ENCODE results near the gene SRSF10.
"Not testable (repeated sequence)": the region's sequence is repeated elsewhere in the genome, so short reads cannot be mapped to it uniquely, and the experiment has no call there.

SRSF10 gene

DNA sequence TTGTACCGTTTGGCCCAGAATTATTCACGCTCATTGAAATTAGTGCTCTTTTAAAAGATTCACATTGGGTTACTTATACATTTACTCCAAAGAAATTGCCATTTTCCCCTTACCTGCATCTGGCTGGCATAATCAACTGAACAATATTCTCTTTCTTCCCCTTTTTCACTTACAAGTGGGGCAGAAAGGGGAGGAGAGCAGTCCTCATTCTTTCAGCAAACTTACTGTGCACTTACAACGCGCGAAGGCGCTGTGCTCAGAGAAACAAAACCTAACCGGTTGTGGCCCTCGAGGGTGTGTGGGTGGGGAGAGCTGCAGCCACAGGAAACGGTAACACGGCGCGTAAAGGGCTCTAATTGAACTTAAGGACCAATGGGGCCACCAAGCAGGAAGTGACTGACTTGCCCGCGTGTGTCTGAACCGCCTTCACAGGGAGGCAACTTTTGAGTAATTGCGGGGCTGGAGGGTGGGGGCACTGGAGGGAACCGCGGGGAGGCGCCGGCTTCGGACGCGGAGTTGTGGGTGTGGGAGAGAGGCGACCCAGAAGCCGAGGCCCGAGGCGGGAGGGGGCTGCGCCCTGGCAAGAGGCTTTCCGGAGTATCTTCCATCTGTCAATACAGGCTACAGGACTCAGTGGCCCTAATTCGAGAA lies 21.2 kb downstream of the SRSF10 start:
- peak; percentile 71 to 76 for DNase-seq (ENCODE audit: low read depth in 2 of 2)

GRCh38 chr1:23958040-23958809 lies 21.9 kb downstream of the SRSF10 start:
- DNase-seq (ENCODE audit: low read depth in 2 of 2): not testable (repeated sequence)

DNA sequence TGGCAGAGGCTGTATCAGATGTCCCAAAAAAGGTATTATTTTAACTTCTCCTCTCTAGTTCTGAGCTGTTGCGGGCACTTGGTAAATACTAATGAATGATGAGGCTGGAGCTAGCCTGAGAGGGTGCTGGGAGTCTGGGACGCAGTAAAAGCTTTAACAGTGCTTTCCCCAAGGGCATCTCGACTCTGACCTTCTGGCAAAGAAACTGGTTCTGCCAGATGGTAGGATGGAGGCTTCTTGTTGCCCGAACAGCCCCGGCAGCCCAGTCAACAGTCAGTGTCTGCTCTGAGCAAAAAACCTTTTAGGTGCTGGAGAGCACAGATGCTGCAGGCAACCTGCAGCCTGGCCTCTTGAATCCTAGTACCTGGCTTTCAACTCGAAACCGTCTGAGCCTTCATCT lies 23.0 kb downstream of the SRSF10 start:
- no peak for DNase-seq (ENCODE audit: low read depth in 2 of 2)

- no peak for DNase-seq (ENCODE audit: low read depth in 2 of 2)
Measured at GRCh38 chr1:23953020-23953419, 27.1 kb downstream of the SRSF10 start.

DNA sequence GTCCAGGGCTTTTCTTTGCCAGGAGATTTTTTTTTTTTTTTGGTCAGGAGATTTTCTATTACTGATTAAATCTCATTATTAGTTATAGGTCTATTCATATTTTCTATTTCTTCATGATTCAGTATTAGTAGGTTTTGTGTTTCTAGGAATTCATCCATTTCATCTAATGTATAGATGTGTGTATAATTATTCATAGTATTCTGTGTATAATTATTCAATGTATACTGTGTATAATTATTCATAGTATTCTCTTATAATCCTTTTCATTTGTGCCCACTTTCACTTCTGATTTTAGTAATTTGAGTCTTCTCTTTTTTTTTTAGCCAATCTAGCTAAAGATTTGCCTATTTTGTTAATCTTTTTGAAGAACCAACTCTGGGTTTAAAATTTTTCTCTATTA lies 32.8 kb downstream of the SRSF10 start:
- no peak for DNase-seq (ENCODE audit: low read depth in 2 of 2)

GRCh38 chr1:23936481-23937176 lies 43.5 kb downstream of the SRSF10 start:
- DNase-seq (ENCODE audit: low read depth in 2 of 2): no peak

GRCh38 chr1:23931491-23931880 lies 48.6 kb downstream of the SRSF10 start:
- DNase-seq (ENCODE audit: low read depth in 2 of 2): no peak

- DNase-seq (ENCODE audit: low read depth in 2 of 2): no peak
Measured at GRCh38 chr1:23930861-23931490, 49.2 kb downstream of the SRSF10 start.

DNA sequence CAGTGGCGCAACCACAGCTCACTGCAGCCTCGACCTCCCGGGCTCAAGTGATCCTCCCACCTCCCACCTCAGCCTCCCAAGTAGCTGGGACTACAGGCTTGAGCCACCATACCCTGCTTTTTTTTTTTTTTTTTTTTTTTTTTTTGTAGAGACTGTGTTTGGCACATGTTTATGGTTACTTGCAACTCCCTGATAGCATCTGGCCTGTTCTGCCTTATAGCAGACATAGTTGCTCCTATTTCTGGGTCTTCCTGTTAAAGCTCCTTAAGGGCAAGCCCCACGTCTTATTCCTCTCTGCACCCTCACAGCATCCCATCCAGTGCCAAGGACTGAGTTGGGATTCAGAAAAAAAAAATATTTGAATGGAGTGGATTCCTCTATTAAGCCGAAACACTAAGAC lies 49.9 kb downstream of the SRSF10 start:
- no peak for DNase-seq (ENCODE audit: low read depth in 2 of 2)

DNA sequence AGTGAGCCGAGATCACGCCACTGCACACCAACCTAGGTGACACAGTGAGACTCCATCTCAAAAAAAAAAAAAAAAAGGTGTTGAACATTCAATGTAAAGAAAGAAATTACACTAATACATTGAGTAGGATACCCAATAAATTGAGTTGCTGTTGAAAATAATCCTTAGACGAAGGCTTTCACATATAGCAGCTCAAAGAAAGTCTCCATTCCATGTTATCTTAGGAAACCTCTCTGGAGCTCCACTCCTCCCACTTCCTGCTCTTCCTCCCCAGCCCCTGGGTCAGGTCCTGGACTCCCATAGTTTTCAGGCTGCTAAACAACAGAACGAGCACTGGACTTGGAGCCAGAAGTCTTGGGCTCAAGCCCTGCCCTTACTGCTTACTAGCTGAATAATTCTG lies 51.3 kb downstream of the SRSF10 start:
- DNase-seq (ENCODE audit: low read depth in 2 of 2): no peak

- DNase-seq (ENCODE audit: low read depth in 2 of 2): no peak
Measured at GRCh38 chr1:23927097-23927496, 53.0 kb downstream of the SRSF10 start.

GRCh38 chr1:23925279-23925678 lies 54.8 kb downstream of the SRSF10 start:
- no peak for DNase-seq (ENCODE audit: low read depth in 2 of 2)

GRCh38 chr1:23924601-23925000 lies 55.5 kb downstream of the SRSF10 start:
- no peak for DNase-seq (ENCODE audit: low read depth in 2 of 2)

DNA sequence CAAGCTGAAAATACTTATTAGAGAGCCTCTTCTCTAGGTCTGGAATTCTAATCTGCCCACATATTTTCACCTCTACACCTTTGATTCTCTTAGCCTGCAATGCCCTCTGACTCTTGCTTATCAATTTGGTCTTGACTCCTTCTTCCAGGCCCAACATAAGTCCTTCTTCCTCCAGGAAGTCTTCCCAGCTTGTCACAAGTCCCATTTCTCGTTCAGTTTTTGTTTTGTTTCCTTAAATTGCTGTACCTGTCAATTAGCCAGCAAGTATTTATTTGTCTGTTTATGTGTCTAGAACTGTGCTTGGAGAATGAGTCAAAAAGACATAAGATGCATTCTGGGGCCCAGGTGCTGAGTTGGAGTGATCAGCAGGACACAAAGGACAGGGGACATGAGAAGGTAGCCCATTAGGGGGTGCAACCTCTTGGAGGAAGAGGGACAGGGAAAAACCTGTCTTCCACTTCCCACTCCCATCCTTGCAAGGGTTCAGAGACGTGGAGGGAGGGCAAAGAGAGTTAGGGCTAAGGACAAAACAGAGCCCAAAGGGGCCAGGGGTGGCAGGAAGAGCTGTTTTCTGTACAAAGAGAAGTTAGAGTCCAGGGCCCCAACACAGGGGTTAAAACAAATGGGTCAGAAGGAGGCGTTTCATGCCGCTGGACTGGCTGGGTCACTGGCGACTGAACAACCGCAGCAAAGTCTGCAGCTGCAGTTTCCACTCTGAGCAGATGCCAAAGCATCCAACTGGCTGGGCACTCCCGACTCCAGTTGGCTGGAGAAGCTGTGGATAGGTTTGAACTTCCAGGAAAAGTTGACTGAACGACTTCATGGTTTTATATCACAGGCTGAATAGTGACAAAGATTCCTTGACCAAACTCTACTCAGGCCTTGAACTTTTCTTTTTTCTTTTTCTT lies 56.3 kb downstream of the SRSF10 start:
- no peak for DNase-seq (ENCODE audit: low read depth in 2 of 2)

GRCh38 chr1:23922321-23922943 lies 57.7 kb downstream of the SRSF10 start:
- DNase-seq (ENCODE audit: low read depth in 2 of 2): no peak

GRCh38 chr1:23916209-23917131 lies 63.7 kb downstream of the SRSF10 start:
- peak in 1 of 2 donors; percentile 6 for DNase-seq (ENCODE audit: low read depth in 2 of 2)

DNA sequence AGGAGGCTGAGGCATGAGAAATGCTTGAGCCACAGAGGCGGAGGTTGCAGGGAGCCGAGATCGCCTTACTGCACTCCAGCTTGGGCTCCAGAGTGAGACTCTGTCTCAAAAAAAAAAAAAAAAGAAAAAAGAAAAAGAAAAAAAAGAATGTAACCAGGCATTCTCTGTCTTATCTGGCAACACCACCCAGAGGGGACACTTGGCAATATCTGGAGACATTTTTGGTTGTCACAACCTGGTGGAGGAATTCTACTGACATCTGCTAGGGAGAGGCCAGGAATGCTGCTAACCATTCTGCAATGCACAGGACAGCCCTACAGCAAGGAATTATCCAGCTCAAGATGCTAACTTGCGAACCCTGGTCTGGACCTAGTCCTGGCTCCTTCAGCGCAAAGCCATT lies 64.7 kb downstream of the SRSF10 start:
- DNase-seq (ENCODE audit: low read depth in 2 of 2): no peak

- no peak for DNase-seq (ENCODE audit: low read depth in 2 of 2)
Measured at GRCh38 chr1:23914921-23915320, 65.2 kb downstream of the SRSF10 start.

Measured in stimulated activated CD4-positive, alpha-beta T cell treated with anti-CD3 and anti-CD28 coated beads, Interleukin-1b, Interleukin-23, amount 100 ng/mL, for 4 hours (primary cell).